NB4 (cell line): ENCODE data around the gene RYR2.
A peak's percentile ranks its signal among the peaks of the same experiment; 100 is the strongest.

Source experiments
- DNase-seq: peaks from one replicate; pipeline ENCODE4 v3.0.0; 2010; ENCODE audit warnings: low read depth
- H3K4me3 ChIP-seq: one replicate; pipeline ENCODE4 v1.5.1; 2011; ENCODE audit warnings: mild to moderate bottlenecking, low read depth, low read length, moderate library complexity
- MYC ChIP-seq: IDR thresholded peaks from 2 replicates; pipeline ENCODE4 v1.6.1; 2011; ENCODE audit warnings: low read depth, low read length
- POLR2A ChIP-seq: IDR thresholded peaks from 2 replicates; pipeline ENCODE4 v1.6.1; 2011; ENCODE audit warnings: mild to moderate bottlenecking; ENCODE audit not compliant: insufficient read length; ENCODE audit errors: extremely low read depth
- TF ChIP-seq, protein P1 (sequence below): IDR thresholded peaks from 2 replicates; pipeline ENCODE4 v1.6.1; 2011; ENCODE audit warnings: low read depth, low read length
- TF ChIP-seq, protein P2 (sequence below): IDR thresholded peaks from one replicate; pipeline ENCODE4 v1.5.1; 2012; ENCODE audit warnings: low read depth, low read length

Gene RYR2

DNA sequence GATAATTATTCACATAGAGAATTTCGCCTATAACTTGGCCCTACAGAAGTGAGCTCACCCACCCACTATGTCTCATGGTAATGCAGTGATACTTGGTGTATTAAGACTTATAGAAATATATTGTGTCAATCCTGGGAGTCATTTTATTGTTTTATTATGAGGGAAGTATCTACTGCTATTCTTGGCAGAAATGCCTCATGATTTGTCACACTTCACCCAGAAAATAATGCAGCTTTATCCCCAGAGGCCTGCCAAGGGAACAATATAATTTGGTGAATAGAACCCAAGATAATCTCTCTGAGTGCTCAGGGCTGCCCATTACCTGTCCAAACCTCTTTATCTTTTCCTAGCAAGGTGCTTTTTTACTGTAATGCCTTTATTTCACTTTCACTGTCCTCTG lies 750.7 kb downstream of the RYR2 start:
- H3K4me3 ChIP-seq: no peak overlapping the region
- DNase-seq: no peak
- TF ChIP-seq, protein P1, sequence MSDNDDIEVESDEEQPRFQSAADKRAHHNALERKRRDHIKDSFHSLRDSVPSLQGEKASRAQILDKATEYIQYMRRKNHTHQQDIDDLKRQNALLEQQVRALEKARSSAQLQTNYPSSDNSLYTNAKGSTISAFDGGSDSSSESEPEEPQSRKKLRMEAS: no peak
- no peak for TF ChIP-seq MYC
- no peak for TF ChIP-seq POLR2A
- TF ChIP-seq, protein P2, sequence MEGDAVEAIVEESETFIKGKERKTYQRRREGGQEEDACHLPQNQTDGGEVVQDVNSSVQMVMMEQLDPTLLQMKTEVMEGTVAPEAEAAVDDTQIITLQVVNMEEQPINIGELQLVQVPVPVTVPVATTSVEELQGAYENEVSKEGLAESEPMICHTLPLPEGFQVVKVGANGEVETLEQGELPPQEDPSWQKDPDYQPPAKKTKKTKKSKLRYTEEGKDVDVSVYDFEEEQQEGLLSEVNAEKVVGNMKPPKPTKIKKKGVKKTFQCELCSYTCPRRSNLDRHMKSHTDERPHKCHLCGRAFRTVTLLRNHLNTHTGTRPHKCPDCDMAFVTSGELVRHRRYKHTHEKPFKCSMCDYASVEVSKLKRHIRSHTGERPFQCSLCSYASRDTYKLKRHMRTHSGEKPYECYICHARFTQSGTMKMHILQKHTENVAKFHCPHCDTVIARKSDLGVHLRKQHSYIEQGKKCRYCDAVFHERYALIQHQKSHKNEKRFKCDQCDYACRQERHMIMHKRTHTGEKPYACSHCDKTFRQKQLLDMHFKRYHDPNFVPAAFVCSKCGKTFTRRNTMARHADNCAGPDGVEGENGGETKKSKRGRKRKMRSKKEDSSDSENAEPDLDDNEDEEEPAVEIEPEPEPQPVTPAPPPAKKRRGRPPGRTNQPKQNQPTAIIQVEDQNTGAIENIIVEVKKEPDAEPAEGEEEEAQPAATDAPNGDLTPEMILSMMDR: no peak

DNA sequence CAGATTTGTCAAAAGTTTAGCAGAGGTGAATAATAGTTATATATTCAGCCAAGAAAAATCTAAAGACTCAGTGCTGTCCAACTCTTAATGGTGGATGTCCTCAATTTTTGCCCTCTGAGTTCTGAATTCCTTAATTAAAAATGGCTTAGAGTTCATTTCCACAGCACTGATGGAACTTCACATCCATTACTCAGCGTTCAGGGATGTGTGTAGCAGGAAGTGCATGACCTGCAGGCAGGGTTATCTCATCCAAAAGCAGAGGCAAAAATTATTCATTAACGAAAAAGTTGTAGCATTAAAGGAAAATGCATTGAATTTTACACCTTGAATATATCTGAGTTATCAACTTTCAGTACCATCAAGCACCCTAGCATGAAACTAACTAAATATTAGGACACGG lies 752.1 kb downstream of the RYR2 start:
- no peak for DNase-seq
- TF ChIP-seq, protein P2: no peak
- no peak for TF ChIP-seq POLR2A
- no peak overlapping the region for H3K4me3 ChIP-seq

DNA sequence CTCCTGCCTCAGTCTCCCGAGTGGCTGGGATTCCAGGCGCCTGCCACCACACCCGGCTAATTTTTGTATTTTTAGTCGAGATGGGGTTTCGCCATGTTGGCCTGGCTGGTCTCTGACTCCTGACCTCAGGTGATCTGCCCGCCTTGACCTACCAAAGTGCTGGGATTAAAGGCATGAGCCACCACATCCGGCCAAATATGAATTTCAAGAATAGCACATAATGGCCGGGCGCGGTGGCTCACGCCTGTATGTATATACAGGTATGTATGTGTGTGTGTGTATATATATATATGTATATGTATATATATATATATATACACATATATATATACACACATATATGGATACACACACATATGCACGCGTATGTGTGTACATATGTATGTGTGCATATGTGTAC lies 753.6 kb downstream of the RYR2 start:
- no peak overlapping the region for H3K4me3 ChIP-seq
- TF ChIP-seq POLR2A (no peak), MYC (no peak)
- TF ChIP-seq, protein P1: no peak
- TF ChIP-seq, protein P2: no peak
- no peak for DNase-seq

DNA sequence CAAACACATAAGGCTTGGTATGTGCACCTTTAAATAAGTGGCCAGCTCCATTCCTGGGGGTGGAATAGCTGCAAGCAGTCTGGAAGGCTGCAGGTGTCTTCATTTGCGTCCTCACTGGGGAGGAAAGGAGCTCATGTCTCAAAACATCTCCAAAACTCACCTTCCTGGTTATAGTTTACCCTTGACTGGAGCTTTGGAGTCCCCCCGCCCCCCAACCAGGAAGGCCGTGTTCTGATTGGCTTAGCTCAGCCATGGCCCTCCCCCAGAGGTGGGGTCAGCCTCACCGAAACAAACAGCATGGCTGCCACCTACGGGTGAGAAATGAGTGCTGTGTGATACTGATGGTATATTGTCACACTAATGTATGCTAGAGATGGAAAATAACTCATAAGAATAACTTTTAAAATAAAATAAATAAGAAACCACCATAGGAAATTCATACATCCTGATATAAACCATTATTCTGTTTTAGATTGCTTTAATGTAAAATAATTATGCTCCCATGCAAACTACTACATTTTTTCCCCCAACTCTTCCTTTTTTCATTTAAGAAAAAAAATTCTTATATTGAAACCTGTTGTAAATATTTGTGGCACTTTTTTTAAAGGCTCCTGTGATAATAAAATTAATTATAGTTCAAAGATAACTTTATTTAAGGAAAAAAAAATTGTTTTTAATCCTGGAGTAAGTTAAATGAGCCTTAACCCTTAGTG lies 757.9 kb downstream of the RYR2 start:
- TF ChIP-seq, protein P2: peak; percentile 16
- no peak for TF ChIP-seq MYC
- TF ChIP-seq, protein P1: 0 out of 2 replicates have a peak, but pooled peaks have one; percentile 15

DNA sequence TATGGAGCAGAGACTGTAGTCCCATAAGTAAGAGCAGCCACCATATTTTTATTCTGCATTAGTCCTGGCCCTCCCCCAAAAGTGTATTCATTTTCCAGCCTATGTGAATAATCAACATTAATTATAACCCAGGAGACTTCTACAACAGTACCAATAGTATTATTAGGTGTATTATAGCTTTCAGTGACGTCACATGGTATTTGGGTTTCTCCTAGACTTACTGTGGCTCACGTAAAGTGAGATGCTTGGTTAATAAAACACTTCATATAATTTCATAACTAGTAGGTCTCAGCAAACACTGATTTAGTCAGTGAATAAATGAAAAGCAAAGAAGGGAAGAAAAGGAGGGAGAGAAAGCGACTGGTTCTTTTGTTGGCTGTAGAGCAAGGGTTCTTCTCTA lies 762.5 kb downstream of the RYR2 start:
- TF ChIP-seq POLR2A: no peak
- TF ChIP-seq MYC: no peak
- TF ChIP-seq, protein P1: no peak
- TF ChIP-seq, protein P2: no peak
- DNase-seq: no peak
- H3K4me3 ChIP-seq: no peak overlapping the region

More for the DNA sequence above, 757.9 kb downstream of the RYR2 start:
- H3K4me3 ChIP-seq: no peak overlapping the region
- DNase-seq: peak; percentile 68
